ENCODE measurements around the gene NLN.
A peak's percentile ranks its signal among the peaks of the same experiment; 100 is the strongest.
"Not testable (repeated sequence)": the region's sequence is repeated elsewhere in the genome, so short reads cannot be mapped to it uniquely, and the experiment has no call there.

NLN gene

DNA sequence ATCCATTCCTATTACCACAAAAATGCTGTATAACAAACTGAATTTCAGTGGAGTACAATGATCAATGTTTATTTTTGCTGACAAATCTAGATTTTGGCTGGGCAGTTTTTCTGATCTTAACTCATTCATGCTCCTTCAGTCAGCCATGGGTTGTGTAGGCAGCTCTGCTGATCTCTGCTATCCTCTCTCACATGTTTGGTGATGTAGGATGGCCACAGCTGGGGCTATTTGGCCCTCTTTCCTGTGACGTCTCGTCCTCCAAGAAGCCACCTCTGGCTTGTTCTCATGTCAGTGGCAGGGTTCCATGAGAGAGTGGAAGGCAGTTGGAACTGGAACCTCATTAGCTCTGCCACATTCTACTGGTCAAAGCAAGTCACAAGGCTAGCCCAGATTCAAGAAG is 8.9 kb downstream of the NLN start:
- DNase-seq (ENCODE audit: insufficient read length, low spot score) (no peak), FAIRE-seq (no peak)

DNA sequence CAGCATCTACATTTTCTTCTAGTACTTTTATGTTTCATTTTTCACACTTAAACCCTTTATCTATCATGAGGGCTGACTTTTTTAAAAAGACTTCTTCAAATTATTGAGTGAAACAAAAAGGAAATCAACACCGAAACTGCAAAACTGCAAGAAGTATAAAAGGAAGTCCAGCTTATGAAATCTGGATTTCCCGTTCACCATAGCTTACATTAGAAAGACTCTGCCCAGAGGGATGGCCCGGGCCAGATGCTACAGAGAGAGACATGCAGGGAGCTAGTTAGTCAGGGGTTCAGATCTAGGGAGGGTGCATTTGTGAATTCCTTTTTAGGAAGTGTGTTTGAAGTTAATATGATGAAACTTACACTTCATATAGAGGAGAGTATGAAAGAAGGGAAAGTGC is 10.0 kb downstream of the NLN start:
- DNase-seq (ENCODE audit: insufficient read length, low spot score); FAIRE-seq: not testable (repeated sequence)

DNA sequence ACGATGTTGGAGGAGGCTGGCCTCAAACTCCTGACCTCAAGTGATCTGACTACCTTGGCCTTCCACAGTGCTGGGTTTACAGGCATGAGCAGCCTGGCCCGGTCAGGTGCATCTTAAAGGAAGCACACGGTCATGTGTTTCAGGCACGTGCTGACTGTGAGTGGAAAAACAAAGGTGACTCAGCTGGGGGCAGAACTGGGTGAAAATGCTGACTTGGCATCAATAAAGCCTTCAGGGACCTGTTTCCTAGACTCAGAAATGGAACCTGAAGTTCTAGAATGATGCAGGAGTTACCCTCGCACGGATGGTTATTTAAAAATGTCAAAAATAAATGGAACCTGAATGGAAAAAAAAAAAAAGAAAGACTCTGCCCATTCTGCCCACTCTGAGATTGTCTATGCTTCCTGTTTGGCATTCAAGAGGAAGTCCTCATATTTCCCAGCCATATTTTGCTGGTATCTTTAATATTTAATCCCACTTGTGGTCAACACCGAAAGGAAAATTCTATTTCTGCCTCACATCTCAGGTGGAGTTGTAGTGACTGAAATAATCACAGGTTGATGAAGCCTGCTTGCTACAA is 12.3 kb downstream of the NLN start:
- DNase-seq (ENCODE audit: insufficient read length, low spot score); FAIRE-seq: not testable (repeated sequence)

DNA sequence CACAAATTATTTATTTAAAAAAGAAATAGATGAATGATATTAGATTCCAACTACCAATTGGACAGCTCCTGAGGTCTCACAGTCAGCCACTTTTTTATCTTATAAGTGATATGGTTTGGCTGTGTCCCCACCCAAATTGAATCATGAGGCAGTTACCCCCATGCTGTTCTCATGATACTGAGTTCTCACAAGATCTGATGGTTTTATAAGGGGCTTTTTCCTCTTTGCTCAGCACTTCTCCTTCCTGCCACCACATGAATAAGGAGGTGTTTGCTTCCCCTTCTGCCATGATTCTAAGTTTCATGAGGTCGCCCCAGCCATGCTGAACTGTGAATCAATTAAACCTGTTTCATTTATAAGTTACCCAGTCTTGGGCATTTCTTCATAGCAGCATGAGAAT is 12.9 kb downstream of the NLN start:
- DNase-seq (ENCODE audit: insufficient read length, low spot score) (no peak), FAIRE-seq (no peak)

DNA sequence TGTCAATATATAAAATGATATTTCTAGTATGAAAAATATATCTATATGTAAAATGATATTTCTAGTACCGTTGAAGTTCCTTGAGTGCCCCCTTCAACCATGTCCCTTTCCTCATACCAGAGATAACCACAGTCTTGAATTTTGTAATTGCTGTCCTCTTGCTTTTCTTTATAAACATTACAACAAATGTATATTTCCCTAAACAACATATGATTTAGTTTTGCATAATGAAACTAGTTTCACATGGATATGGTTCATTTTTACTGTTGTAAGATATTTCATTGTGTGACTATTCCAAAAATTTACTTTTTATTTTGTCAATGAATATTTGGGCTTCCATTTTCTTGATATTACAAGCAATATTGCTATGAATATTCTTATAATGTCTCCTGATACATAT is 14.0 kb downstream of the NLN start:
- DNase-seq (ENCODE audit: insufficient read length, low spot score) (no peak), FAIRE-seq (no peak)

DNA sequence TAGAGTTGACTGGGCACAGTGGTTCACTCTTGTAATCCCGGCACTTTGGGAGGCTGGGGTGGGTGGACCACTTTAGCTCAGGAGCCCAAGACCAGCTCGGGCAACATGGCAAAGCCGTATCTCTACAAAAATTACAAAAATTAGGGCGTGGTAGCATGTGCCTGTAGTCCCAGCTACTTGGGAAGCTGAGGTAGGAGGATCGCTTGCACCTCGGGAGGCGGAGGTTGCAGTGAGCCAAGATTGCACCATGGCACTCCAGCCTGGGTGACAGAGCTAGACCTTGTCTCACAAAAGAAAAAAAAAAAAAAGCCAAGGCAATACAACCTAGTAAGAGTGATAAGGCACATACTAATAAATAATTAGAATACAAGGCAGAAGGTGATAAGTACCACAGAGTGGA is 15.8 kb downstream of the NLN start:
- DNase-seq (ENCODE audit: insufficient read length, low spot score): no peak
- no peak for FAIRE-seq

DNA sequence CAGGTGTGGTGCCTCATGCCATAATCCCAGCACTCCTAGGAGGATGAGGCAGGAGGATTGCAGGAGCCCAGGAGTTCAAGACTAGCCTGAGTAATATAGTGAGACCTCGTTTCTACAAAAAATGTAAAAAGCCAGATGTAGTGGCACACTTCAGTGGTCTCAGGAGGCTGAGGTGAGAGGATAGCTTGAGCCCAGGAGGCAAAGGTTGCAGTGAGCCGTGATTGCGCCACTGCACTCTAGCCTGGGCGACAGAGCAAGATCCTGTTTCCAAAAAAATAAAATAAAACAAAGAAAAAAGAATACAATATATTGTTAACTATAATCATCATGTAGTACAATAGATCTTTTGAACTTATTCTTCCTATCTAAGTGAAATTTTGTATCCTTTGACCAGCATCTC is 16.3 kb downstream of the NLN start:
- DNase-seq (ENCODE audit: insufficient read length, low spot score) (no peak), FAIRE-seq (no peak)

DNA sequence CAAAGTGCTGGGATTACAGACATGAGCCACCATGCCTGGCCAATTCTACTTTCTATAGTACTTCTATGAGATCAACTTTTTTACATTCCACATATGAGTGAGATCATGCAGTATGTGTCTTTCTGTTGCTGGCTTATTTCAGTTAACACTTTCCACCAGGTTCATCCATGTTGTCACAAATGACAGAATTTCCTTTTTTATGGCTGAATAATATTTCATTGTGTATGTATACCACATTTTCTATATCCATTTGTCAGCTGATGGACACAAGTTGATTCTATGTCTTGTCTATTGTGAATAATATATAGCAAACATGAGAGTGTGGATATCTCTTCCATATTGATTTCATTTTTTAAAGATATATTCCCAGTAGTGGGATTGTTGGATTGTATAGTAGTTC is 17.2 kb downstream of the NLN start:
- DNase-seq (ENCODE audit: insufficient read length, low spot score) (no peak), FAIRE-seq (no peak)

DNA sequence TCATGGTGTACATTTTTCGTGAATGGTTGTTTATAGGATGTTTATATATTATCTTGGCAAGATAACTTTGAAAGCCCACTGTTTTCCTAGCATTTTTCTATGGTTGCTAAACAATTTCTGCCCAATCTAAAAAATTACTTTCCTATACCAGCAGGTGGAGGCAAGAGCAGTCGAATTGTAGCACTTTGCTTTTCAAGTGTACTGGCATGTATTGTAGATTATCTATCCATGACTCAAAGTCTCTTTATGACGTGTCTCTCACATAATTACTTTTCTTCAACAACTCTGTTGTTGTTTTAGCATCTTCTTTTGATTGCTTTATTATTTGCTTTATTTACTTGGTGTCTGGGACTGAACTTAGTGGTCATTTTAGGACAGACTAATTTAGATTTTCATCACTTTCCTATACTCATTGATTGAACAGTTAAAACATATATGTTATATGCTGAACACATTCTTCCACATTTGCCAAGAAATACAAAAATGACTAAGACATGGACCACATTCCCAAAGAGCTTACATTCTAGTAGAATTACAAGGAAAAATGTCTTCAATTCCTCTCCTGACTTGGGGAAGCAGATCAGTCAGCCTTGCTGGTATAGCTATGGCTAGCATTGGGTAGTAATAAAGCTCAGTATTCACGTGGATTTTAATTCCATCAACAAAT is 20.7 kb downstream of the NLN start:
- DNase-seq (ENCODE audit: insufficient read length, low spot score) (peak; percentile 69), FAIRE-seq (peak; percentile 13)

DNA sequence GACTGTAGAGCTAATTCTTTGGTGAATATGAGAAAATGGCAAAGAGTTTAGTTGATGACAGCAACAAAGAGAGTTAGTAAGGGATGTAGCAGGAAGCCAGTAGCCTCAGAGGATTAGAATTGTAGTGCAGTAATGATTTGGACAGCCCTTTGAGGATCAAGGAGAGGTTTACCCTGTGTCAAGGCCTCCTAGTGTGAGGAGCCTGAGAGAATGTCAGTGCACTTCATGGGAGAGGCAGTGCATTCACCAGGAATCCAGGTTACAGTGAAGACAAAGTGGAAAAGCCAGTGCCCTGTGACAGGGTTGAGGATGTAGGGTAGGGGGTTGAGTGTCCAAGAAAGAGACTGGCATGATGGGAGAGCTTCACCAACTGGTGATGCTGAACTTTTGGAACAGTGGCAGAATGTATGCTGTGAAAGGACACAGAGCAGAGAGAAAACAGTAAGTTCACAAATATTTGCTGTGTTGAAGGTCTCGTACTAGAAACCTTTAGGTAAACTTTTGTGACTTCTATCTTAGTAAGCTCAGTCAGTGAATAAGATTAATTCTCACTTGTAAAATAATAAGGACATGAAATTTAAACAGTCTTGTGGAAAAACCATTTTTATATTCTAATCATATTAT is 27.3 kb downstream of the NLN start:
- DNase-seq (ENCODE audit: insufficient read length, low spot score): no peak
- no peak for FAIRE-seq

DNA sequence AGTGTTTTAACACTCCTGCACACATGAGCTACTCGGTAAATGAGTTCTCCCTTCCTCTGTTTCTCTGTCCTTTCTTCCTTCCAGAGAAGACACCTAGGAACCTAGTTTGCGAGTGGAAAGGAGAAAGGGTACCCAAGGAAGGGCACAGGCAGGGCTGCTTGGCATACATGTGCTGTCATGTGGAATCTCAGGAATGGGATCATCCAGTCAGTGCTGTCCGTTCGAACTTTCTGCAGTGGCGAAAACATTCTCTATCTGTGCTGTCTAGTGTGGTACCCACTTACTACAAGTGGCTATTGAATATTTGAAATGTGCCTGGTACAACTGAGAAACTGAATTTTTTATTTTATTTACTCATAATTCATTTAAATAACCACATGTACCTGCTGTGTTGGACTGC is 28.0 kb downstream of the NLN start:
- DNase-seq (ENCODE audit: insufficient read length, low spot score): no peak
- peak; percentile 26 for FAIRE-seq

DNA sequence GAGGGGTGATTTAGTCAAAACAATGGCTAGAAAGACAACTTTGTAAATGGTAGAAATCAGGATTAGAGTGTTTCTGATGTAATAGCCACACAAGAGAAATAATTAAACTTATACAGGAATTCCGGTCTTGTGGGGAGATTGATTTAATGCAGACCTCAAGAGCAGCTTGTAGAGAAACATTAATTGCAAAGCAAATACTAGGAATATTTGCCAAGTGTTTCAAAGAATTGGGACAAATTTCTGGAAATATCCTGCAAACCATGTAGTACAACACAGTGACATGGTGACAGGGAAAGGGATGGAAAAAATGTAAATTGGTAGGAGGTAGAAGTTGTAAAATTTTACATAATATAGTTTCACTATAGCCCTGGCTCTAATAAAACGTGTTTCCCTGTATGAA is 28.9 kb downstream of the NLN start:
- no peak for DNase-seq (ENCODE audit: insufficient read length, low spot score)
- no peak for FAIRE-seq

DNA sequence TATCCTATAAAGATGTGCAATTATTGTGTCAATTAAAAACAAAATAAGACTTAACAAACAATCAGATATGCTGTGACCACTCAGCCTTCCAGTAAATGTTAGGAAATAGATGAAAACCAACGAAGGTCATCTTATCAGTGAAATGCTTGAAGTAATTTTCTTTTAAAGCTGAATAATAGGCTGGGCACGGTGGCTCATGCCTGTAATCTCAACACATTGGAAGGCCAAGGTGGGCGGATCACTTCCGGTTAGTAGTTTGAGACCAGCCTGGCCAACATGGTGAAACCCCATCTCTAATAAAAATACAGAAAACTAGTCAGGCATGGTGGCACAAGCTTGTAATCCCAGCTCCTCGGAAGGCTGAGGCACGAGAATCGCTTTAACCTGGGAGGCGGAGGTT is 31.2 kb downstream of the NLN start:
- DNase-seq (ENCODE audit: insufficient read length, low spot score) (no peak), FAIRE-seq (no peak)

DNA sequence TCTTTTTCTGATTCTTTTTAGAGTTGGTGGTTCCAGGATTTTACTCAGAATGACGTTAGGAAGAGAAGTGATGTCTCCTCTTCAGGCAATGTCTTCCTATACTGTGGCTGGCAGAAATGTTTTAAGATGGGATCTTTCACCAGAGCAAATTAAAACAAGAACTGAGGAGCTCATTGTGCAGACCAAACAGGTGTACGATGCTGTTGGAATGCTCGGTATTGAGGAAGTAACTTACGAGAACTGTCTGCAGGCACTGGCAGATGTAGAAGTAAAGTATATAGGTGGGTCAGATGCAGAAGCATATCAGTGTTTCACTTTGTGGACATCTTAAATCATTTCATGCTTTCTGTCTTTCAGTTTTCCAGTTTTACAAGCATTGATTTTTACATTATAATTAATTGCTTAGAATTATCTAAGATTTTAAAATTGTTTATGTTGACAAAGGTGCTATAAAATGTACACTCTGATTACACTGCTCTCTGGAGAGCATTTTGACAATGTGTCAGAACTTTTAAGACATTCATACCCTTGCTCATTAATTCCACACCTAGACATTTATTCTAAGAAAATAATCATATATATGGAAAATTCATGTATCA is 36.6 kb downstream of the NLN start:
- FAIRE-seq: peak; percentile 49

DNA sequence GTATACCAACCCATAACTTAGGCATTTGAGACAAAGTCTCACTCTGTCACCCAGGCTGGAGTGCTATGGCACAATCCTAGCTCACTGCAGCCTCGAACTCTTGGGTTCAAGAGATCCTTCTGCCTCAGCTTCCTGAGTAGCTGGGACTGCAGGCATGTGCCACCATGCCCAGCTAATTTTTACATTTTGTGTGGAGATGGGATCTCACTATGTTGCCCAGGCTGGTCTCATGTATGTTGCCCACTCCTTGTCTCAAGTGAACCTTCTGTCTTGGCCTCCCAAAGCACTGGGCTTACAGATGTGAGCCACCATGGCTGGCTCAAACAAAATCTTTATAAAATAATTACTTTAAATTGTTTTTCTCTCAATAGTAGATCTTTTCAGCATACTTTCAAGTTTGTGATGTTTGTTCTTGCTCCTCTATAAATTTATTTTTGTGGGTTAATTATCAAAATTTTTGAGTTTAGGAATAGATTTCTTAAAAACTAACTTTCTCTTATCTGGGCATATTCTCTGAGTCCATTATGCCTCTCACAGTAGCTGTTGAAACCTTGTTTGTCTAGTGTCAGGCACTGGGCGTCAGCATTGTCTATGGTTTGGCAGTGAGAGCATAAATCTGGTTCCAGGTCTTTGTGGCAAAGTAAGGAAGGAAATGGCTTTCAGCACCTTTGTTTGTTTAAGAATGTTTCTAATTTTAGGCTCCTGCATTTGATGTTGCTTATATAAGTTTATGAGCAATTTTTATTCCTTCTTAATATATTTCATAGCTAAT is 38.7 kb downstream of the NLN start:
- FAIRE-seq: no peak

More for the DNA sequence above, 36.6 kb downstream of the NLN start:
- no peak for DNase-seq (ENCODE audit: insufficient read length, low spot score)

DNA sequence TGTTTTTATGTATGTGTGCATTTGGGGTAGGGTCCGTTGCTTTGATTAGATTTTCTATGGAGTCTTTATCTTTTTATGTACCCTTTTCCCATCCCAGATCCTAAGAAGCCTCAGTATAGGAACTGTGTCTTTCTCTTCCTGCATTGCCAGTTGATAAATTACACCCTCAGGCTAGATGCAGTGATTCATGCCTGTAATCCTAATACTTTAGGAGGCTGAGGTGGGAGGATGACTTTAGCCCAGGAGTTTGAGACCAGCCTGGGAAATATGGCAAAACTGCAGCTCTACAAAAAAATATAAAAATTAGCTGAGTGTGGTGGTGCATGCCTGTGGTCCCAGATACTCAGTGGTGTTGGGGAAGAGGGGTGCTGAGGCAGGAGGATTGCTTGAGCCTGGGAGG is 40.2 kb downstream of the NLN start:
- DNase-seq (ENCODE audit: insufficient read length, low spot score): peak; percentile 37
- no peak for FAIRE-seq

More for the DNA sequence above, 38.7 kb downstream of the NLN start:
- peak; percentile 22 for DNase-seq (ENCODE audit: insufficient read length, low spot score)

DNA sequence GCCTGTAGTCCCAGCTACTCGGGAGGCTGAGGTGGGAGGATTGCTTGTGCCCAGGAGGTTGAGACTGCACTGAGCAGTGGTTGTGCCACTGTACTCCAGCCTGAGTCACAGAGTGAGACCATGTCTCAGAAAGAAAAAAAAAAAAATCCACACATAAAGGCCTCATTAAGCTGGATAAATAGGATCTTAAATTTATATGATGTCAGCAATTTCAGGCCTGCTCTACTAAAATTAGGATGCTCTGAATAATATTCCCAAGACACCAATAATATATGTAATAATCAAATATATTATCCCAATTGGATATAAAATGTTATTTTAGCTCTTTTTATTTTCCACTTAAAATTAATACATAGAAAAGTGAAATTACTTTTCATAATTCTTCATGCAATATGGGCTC is 43.6 kb downstream of the NLN start:
- FAIRE-seq (no peak), DNase-seq (ENCODE audit: insufficient read length, low spot score) (no peak)

DNA sequence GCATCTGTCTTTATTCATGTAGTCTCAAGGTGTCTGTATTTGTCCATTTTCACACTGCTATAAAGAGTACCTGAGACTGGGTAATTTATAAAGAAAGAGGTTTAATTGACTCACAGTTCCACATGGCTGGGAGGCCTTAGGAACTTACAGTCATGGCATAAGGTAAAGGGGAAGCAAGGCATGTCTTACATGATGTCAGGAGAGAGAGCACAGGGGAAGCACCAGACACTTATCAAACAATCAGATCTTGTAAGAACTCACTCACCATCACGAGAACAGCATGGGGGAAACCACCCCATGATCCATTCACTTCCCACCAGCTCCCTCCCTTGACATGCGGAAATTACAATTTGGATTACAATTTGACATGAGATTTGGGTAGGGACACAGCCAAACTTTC is 44.2 kb downstream of the NLN start:
- DNase-seq (ENCODE audit: insufficient read length, low spot score) (no peak), FAIRE-seq (no peak)

DNA sequence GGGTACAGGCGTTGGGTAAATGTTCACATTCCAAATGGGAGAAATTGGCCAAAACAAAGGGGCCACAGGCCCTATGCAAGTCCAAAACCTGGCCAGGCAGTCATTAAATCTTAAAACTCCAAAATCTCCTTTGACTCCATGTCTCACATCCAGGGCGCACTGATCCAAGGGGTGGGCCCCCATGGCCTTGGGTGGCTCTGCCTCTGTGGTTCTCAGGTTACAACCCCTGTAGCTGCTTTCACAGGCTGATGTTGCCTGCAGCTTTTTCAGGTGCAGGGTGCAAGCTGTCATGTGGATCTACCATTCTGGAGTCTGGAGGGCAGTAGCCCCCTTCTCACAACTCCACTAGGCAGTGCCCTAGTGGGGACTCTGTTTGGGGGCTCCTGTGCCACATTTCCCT is 44.8 kb downstream of the NLN start:
- FAIRE-seq (no peak), DNase-seq (ENCODE audit: insufficient read length, low spot score) (no peak)

DNA sequence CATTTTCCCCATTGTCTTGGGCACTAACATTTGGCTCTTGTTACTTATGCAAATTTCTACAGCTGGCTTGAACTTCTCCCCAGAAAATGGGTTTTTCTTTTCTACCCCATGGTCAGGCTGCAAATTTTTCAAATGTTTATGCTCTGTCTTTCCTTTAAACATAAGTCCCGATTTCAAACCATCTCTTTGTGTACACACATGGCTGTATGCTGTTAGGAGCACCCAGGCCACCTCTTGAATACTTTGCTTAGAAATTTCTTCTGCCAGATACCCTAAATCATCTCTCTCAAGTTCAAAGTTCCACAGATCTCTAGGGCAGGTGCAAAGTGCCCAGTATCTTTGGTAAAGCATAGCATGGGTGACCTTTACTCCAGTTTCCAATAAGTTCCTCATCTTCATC is 45.6 kb downstream of the NLN start:
- no peak for FAIRE-seq
- no peak for DNase-seq (ENCODE audit: insufficient read length, low spot score)

DNA sequence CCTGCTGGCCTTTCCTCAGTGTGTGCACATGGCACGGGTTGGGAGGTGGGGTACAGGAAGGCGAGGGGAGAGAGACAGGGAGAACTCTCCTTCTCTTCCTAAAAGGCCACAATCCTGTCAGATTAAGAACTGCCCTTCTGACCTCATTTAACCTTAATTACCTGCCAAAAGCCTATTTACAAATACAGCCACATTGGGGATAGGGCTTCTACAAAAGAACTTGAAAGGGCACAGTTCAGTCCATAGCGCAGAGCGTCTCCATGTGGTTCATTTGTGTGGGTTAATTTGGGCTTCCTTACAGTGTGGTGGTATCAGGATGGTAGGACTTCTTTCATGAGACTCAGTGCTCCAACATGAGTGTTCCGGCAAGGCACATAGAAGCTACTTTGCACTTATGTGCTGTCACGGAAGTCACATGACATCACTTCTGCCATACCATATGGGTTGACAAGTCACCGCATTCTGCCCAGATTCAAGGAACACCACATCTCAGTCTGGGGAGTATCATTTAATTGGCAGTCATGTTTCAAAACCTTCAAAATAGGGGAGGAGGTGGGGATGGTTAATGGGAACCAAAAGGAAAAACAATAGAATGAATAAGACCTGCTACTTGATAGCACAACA is 46.8 kb downstream of the NLN start:
- DNase-seq (ENCODE audit: insufficient read length, low spot score) (no peak), FAIRE-seq (no peak)
